HG03159 (cell line): ENCODE results near the gene PPP1R13L.
"Not testable (repeated sequence)": the region's sequence is repeated elsewhere in the genome, so short reads cannot be mapped to it uniquely, and the experiment has no call there.

Source experiments
- ATAC-seq: cut with Tn5 transposase; IDR thresholded peaks from one replicate; pipeline ENCODE4 v1.9.1; 2021; ENCODE audit warnings: mild to moderate bottlenecking, moderate library complexity; ENCODE audit not compliant: unreplicated experiment

Gene PPP1R13L

GRCh38 chr19:45404557-45405434, at the start of gene PPP1R13L:
PPP1R13L (minus strand) TSS chr19:45405069; CDS start chr19:45398318, 6,751 bp downstream.
- no peak for ATAC-seq

GRCh38 chr19:45451850-45452387, 47.0 kb upstream of the PPP1R13L start:
- no peak for ATAC-seq

GRCh38 chr19:45451131-45451849, 46.4 kb upstream of the PPP1R13L start:
- ATAC-seq, result no peak

GRCh38 chr19:45450012-45450333, 45.1 kb upstream of the PPP1R13L start:
- no peak for ATAC-seq

GRCh38 chr19:45448887-45449299, 44.0 kb upstream of the PPP1R13L start:
- ATAC-seq, result no peak

- ATAC-seq, result no peak
Observed at GRCh38 chr19:45448425-45448756, 43.5 kb upstream of the PPP1R13L start.

GRCh38 chr19:45446944-45447343, 42.1 kb upstream of the PPP1R13L start:
- no peak for ATAC-seq

- no peak for ATAC-seq
Observed at GRCh38 chr19:45446295-45446694, 41.4 kb upstream of the PPP1R13L start.

GRCh38 chr19:45445139-45445538, 40.3 kb upstream of the PPP1R13L start:
- no peak for ATAC-seq

GRCh38 chr19:45444318-45445041, 39.6 kb upstream of the PPP1R13L start:
- ATAC-seq, result peak; percentile 50

GRCh38 chr19:45443462-45444317, 38.8 kb upstream of the PPP1R13L start:
- ATAC-seq, result no peak

GRCh38 chr19:45442778-45443461, 38.1 kb upstream of the PPP1R13L start:
- no peak for ATAC-seq

GRCh38 chr19:45442408-45442777, 37.5 kb upstream of the PPP1R13L start:
- ATAC-seq, result no peak

- no peak for ATAC-seq
Observed at GRCh38 chr19:45440873-45441654, 36.2 kb upstream of the PPP1R13L start.

GRCh38 chr19:45440259-45440638, 35.4 kb upstream of the PPP1R13L start:
- no peak for ATAC-seq

GRCh38 chr19:45439569-45440258, 34.8 kb upstream of the PPP1R13L start:
- ATAC-seq, result peak; percentile 52

- no peak for ATAC-seq
Observed at GRCh38 chr19:45439190-45439568, 34.3 kb upstream of the PPP1R13L start.

- no peak for ATAC-seq
Observed at GRCh38 chr19:45437328-45437727, 32.5 kb upstream of the PPP1R13L start.

- not testable (repeated sequence) for ATAC-seq
Observed at GRCh38 chr19:45432543-45432942, 27.7 kb upstream of the PPP1R13L start.
